Measurements from ENCODE around the gene RRAS2. TPM values are rescaled to one million over a fixed set of nuclear protein-coding genes. Genes with fewer than 3 reads are reported as not detected.
A peak's percentile ranks its signal among the peaks of the same experiment; 100 is the strongest.
"Not testable (repeated sequence)": the region's sequence is repeated elsewhere in the genome, so short reads cannot be mapped to it uniquely, and the experiment has no call there.

The RRAS2 gene
- total RNA-seq (2021) (30.7 and 42.2 TPM in 2 replicates), Bru-seq, nascent RNA (percentile 85 among the genes with signal in this experiment), BruChase-seq, experiment 1, labeled RNA remaining after a 2-hour chase (percentile 88 among the genes with signal in this experiment), BruChase-seq, experiment 2, labeled RNA remaining after a 6-hour chase (percentile 80 among the genes with signal in this experiment)
- long read RNA-seq, transcript RRAS2-201 (6 exons, 1,516 nt), result major isoform, 34 of 48 reads
- long read RNA-seq, partial matches to known transcripts, result 2 of 48 reads
- long read RNA-seq, other reads (novel, unspliced or antisense), result 9 of 48 reads

DNA sequence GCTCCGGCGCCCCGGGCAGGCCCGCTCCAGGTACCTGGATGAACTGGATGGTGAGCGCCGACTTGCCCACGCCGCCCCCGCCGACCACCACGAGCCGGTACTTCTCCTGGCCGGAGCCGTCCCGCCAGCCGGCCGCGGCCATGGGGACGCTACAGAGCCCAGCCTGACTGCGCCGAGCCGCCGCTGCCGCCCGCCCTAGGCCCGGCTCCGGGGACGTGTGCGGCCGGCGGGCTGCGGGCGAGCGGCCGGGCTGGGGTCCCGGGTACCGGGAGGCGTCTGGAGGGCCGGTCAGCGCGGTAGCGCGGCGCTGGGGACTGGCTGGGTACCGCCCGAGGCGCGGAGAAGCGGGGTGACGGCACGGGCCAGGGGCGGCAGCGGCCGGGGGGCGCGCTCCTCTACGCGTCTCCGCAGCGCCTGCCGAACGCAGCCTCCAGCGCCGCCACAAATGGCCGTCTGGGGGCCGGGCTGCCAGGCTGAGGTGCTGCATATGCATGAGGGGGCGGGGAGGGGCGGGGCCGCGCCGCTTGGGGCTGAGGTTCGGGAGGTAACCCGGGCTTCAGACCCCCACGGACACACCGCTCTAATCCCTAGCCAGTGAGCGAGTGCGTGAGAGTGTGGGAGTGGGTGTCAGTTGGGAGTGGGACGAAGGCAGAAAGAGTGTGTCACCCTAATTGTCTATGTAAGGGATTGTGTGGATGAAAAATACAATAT, at the start of gene RRAS2:
RRAS2 (minus strand) TSS at position 455 of the 711 bp plus-strand sequence; CDS start at position 142, 313 bp downstream.
- BruUV-seq (replicated peaks), result no TSS peak
- H3K4me2 ChIP-seq, result peak within 1 kb of the TSS; percentile 97
- H3K4me1 ChIP-seq (replicated peaks; ENCODE audit: insufficient read depth), result peaks cover 23% of the 10 kb centered on the region
- peaks cover 8% of the 10 kb centered on the region; the same call in 1 of the 2 replicates for H3F3A ChIP-seq (ENCODE audit: insufficient read depth, low read depth)
- peaks cover 19% of the 10 kb centered on the region for H4K20me1 ChIP-seq (ENCODE audit: insufficient read depth)
- no peaks in the 10 kb centered on the region for H3K36me3 ChIP-seq (ENCODE audit: low read depth)
- TF ChIP-seq EZH2 (IDR thresholded peaks at IDR 0.05; ENCODE audit: low read depth) (no peak), CTCF (conservative IDR thresholded peaks at IDR 0.05) (no peak)
- no peaks in the 10 kb centered on the region for H3K9me2 ChIP-seq (ENCODE audit: insufficient read depth)
- peak within 1 kb of the TSS; percentile 67 for H3K4me3 ChIP-seq
- ChIA-PET POLR2A (ENCODE audit: unreplicated experiment) (interaction anchor here (0.5 to 0.7 kb wide), 3 partner anchors 12 to 51 kb away, joined by 3 to 11 read pairs (median 5); no protein-coding TSS in a partner anchor), CTCF (interaction anchor here (0.6 to 0.8 kb wide), 2 partner anchors 16 to 96 kb away, joined by 3 to 11 read pairs; no protein-coding TSS in a partner anchor)
- intact Hi-C loops (cut with micrococcal nuclease; ENCODE audit: unreplicated experiment), result loop anchor here (5.0 kb wide), 2 partner anchors 57 to 98 kb away; no protein-coding TSS in a partner anchor
- H2AFZ ChIP-seq, result peak within 1 kb of the TSS; percentile 84
- peak; percentile 46 to 63 for DNase-seq
- no peaks in the 10 kb centered on the region for H3K27me3 ChIP-seq (ENCODE audit: insufficient read depth, low read depth)
- H3K27ac ChIP-seq, result peak within 1 kb of the TSS; percentile 58
- peaks cover 45% of the 10 kb centered on the region for H3K79me2 ChIP-seq (ENCODE audit: low read depth)
- no peaks in the 10 kb centered on the region for H3K9me3 ChIP-seq (ENCODE audit: insufficient read depth, low read depth)

GRCh38 chr11:14408612-14409011, 49.6 kb upstream of the RRAS2 start:
- Histone ChIP-seq H3F3A (ENCODE audit: insufficient read depth, low read depth) (peaks cover 18% of the 10 kb centered on the region; the same call in 1 of the 2 replicates), H3K27me3 (ENCODE audit: insufficient read depth, low read depth) (no peaks in the 10 kb centered on the region), H3K9me2 (ENCODE audit: insufficient read depth) (no peaks in the 10 kb centered on the region), H3K4me3 (no peak overlapping the region), H3K4me2 (no peak overlapping the region), H3K9me3 (ENCODE audit: insufficient read depth, low read depth) (no peaks in the 10 kb centered on the region), H3K4me1 (replicated peaks; ENCODE audit: insufficient read depth) (peaks cover 45% of the 10 kb centered on the region), H3K27ac (no peak overlapping the region), H4K20me1 (ENCODE audit: insufficient read depth) (no peaks in the 10 kb centered on the region), H2AFZ (no peak overlapping the region), H3K36me3 (ENCODE audit: low read depth) (no peaks in the 10 kb centered on the region), H3K79me2 (ENCODE audit: low read depth) (no peaks in the 10 kb centered on the region)
- ChIA-PET POLR2A (ENCODE audit: unreplicated experiment) (interaction anchor here (0.8 kb wide), 1 partner anchor 14 kb away, joined by 9 read pairs; no protein-coding TSS in a partner anchor), CTCF (no interaction called here)
- no TSS peak for BruUV-seq (replicated peaks)
- intact Hi-C loops (cut with micrococcal nuclease; ENCODE audit: unreplicated experiment), result no loop called here
- DNase-seq, result no peak
- TF ChIP-seq CTCF (conservative IDR thresholded peaks at IDR 0.05) (no peak), EZH2 (IDR thresholded peaks at IDR 0.05; ENCODE audit: low read depth) (no peak)

GRCh38 chr11:14406116-14406515, 47.1 kb upstream of the RRAS2 start:
- BruUV-seq (replicated peaks); H3K27ac ChIP-seq; H3K4me3 ChIP-seq; CTCF ChIA-PET; intact Hi-C loops (cut with micrococcal nuclease; ENCODE audit: unreplicated experiment); H3K36me3 ChIP-seq (ENCODE audit: low read depth); H3F3A ChIP-seq (ENCODE audit: insufficient read depth, low read depth); POLR2A ChIA-PET (ENCODE audit: unreplicated experiment); H2AFZ ChIP-seq; H3K9me3 ChIP-seq (ENCODE audit: insufficient read depth, low read depth); H4K20me1 ChIP-seq (ENCODE audit: insufficient read depth); H3K9me2 ChIP-seq (ENCODE audit: insufficient read depth); H3K4me2 ChIP-seq; DNase-seq; H3K27me3 ChIP-seq (ENCODE audit: insufficient read depth, low read depth); H3K79me2 ChIP-seq (ENCODE audit: low read depth): not testable (repeated sequence)
- peaks cover 21% of the 10 kb centered on the region for H3K4me1 ChIP-seq (replicated peaks; ENCODE audit: insufficient read depth)

DNA sequence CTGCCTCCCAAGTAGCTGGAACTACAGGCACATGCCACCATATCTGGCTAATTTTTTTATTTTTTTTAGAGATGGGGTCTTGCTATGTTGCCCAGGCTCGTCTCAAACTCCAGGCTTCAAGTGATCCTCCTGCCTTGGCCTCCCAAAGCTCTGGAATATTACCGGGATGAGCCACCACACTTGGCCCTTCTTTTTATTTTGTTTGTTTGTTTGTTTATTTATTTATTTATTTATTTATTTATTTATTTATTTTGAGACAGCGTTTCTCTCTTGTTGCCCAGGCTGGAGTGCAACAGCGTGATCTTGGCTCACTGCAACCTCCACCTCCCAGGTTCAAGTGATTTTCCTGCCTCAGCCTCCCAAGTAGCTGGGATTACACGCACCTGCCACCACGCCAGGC, 44.5 kb upstream of the RRAS2 start:
- CTCF ChIA-PET; H3K36me3 ChIP-seq (ENCODE audit: low read depth); H3K9me3 ChIP-seq (ENCODE audit: insufficient read depth, low read depth); H3K4me3 ChIP-seq; H3K27ac ChIP-seq; H3K4me1 ChIP-seq (replicated peaks; ENCODE audit: insufficient read depth); H3K4me2 ChIP-seq; H3K9me2 ChIP-seq (ENCODE audit: insufficient read depth); H2AFZ ChIP-seq; H3K79me2 ChIP-seq (ENCODE audit: low read depth); H3K27me3 ChIP-seq (ENCODE audit: insufficient read depth, low read depth); H3F3A ChIP-seq (ENCODE audit: insufficient read depth, low read depth); BruUV-seq (replicated peaks); DNase-seq; H4K20me1 ChIP-seq (ENCODE audit: insufficient read depth); intact Hi-C loops (cut with micrococcal nuclease; ENCODE audit: unreplicated experiment): not testable (repeated sequence)
- POLR2A ChIA-PET (ENCODE audit: unreplicated experiment), result interaction anchor here (0.8 kb wide), 1 partner anchor 174 kb away, joined by 3 read pairs; no protein-coding TSS in a partner anchor
